Activated naive CD8-positive, alpha-beta T cell treated with anti-CD3 and anti-CD28 coated beads, Interleukin-2, amount 10 ng/mL, durations not matched to agents 7 days and 5 days (primary cell): ENCODE measurements around the gene SRGAP3. TPM values are rescaled to one million over a fixed set of nuclear protein-coding genes. Genes with fewer than 3 reads are reported as not detected.

Experiments used
- ATAC-seq: fragments of 150-1000 bp; cut with Tn5 transposase; one replicate; pipeline ENCODE4 v1.10.0; 2021; ENCODE audit warnings: low read depth, moderate library complexity
- POLR2A ChIA-PET: fragments of 350-600 bp; sonication (Branson Sonifier 250); formaldehyde crosslinking; loops from one replicate; lab custom pipeline; 2021; ENCODE audit warnings: antibody characterized with exemption; lab: Charles Lee
- DNase-seq: peaks from one replicate; pipeline ENCODE4 v3.0.0; 2021
- H3K27ac Mint-ChIP-seq: one replicate; pipeline ENCODE4 v1.8.0; 2022; ENCODE audit warnings: mild to moderate bottlenecking, mixed read lengths
- H3K27me3 Mint-ChIP-seq: one replicate; pipeline ENCODE4 v1.8.0; 2022; ENCODE audit warnings: mild to moderate bottlenecking, moderate library complexity, mixed read lengths
- H3K36me3 Mint-ChIP-seq: one replicate; pipeline ENCODE4 v1.8.0; 2021; ENCODE audit warnings: mild to moderate bottlenecking, mixed read lengths
- H3K4me1 Mint-ChIP-seq: one replicate; pipeline ENCODE4 v1.8.0; 2021; ENCODE audit warnings: mixed read lengths
- H3K4me3 Mint-ChIP-seq: one replicate; pipeline ENCODE4 v1.8.0; 2022; ENCODE audit warnings: mild to moderate bottlenecking, moderate library complexity, mixed read lengths
- H3K9me3 Mint-ChIP-seq: one replicate; pipeline ENCODE4 v1.8.0; 2021; ENCODE audit warnings: mixed read lengths
- total RNA-seq, 2 experiments: library from RNA; stranded (reverse); gene quantifications; one replicate each; pipeline ENCODE4 v1.2.3, GENCODE V29; 2021

The SRGAP3 gene
- total RNA-seq, 2 experiments from 2014 or later = 4.9 to 5.5 TPM

DNA sequence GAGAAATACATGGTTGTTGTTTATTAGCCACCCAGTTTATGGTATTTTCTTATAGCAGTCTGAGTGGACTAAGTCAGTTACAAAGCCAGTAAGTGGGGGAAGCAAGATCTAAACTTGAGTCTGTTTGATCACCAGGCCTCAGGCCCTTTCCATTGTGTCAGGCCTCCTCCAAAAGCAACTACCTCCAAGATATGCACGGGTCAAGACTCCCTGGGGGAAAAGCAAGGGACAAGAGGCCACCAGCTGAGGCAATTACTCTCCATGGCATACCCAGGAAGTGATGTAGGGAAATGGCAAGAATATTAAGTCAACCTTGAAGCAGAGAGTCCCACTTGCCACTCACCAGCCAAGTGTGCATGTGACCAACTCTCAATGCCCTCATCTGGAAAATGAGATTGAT is 28.6 kb upstream of the SRGAP3 start:
- Mint-ChIP-seq H3K27ac (no peak overlapping the region), H3K27me3 (peaks cover 2% of the 10 kb centered on the region), H3K4me1 (no peaks in the 10 kb centered on the region), H3K9me3 (peaks cover 6% of the 10 kb centered on the region), H3K4me3 (no peak overlapping the region), H3K36me3 (peaks cover 2% of the 10 kb centered on the region)
- POLR2A ChIA-PET = no interaction called here
- DNase-seq = no peak
- ATAC-seq = no peak

DNA sequence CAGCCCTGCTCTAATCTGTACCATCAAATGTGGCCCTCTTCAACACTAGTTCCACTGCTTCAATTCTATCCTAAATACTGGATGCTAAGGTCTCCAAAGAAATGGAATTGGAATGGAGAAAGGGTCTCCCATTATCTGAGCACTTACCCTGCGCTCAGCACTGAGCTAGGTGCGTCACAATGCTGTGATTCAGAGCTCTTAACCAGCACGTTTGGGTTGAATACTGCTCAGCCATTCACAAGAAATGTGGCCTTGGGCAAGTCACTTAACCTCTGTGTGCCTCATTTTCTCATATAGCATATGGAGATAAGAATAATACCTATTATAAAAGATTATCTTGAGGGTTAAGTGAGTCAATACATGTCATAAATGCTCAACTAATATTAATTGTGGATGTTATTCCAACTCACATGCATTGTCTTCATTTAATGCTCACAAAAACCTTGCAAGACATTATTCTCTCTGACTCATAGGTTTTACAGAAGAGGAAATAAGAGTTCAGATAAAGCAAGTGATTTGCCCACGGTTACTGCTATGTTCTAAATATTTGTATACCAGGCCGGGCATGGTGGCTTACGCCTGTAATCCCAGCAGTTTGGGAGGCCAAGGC is 27.4 kb upstream of the SRGAP3 start:
- POLR2A ChIA-PET = no interaction called here
- Mint-ChIP-seq H3K4me1 (no peaks in the 10 kb centered on the region), H3K27me3 (peaks cover 2% of the 10 kb centered on the region), H3K9me3 (peaks cover 6% of the 10 kb centered on the region), H3K4me3 (no peak overlapping the region), H3K36me3 (peaks cover 2% of the 10 kb centered on the region), H3K27ac (no peak overlapping the region)
- ATAC-seq (no peak), DNase-seq (no peak)

DNA sequence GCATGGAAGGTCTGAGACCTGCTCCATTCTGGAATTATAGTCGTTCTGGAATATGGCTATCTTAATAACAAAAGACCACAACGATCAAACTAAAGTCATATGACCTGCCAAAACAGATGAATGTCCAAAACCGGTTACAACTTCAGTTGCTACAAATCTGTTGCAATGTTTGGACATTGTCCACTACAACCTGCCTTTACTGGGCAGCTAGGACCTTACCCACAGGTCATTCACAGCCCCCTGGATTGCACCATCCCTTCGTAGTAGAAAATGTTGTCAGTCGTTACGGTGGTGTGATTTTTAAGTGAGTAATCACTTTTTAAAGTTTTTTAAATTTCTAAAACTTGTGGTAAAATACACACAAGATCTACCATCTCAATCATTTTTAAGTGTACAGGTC is 22.5 kb upstream of the SRGAP3 start:
- Mint-ChIP-seq H3K27ac (no peak overlapping the region), H3K27me3 (peaks cover 2% of the 10 kb centered on the region), H3K4me3 (no peak overlapping the region), H3K9me3 (peaks cover 6% of the 10 kb centered on the region), H3K36me3 (peaks cover 2% of the 10 kb centered on the region), H3K4me1 (peaks cover 1% of the 10 kb centered on the region)
- DNase-seq (no peak), ATAC-seq (no peak)
- POLR2A ChIA-PET = no interaction called here

DNA sequence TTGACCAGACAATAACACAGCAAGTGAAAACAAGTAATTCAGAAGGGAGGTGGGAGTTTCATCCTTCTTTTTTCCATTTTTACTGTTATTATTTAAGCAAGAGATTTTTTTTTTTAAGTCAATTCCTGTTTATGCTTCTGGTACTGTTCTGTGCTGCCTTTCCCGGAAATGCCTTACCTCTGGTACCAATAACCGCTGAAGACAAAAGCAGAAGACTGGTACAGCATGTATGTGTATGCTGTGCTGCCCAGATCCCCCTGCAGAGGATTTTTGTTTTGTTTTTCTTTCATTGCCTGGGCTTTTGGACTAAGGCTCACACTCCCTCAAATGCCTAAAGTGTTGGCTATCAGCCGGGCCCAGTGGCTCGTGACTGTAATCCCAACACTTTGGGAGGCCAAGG is 21.3 kb upstream of the SRGAP3 start:
- Mint-ChIP-seq H3K27ac (no peak overlapping the region), H3K36me3 (peaks cover 2% of the 10 kb centered on the region), H3K4me3 (no peak overlapping the region), H3K9me3 (peaks cover 6% of the 10 kb centered on the region), H3K27me3 (peaks cover 2% of the 10 kb centered on the region), H3K4me1 (peaks cover 1% of the 10 kb centered on the region)
- no peak for ATAC-seq
- DNase-seq = no peak
- POLR2A ChIA-PET = no interaction called here

DNA sequence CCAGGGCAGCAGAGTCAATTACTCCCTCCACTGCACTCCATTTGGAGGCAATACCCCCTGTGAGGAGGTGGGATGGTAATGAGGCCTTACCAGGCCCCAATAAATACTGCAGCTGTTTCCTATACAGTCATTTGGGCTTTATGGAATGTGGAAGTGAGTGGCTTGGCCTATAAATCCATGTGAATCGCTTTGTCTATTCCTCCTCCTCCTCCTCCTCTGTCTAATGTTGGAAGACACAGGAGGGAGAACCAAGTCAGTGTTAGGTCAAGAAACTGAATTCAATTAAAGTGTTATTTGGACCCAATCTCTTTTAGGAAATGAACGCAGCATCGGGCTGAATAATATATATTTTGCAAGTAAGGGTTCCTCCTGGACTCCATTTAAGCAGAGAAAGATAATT is 17.3 kb upstream of the SRGAP3 start:
- Mint-ChIP-seq H3K27ac (no peak overlapping the region), H3K4me1 (peaks cover 1% of the 10 kb centered on the region)

DNA sequence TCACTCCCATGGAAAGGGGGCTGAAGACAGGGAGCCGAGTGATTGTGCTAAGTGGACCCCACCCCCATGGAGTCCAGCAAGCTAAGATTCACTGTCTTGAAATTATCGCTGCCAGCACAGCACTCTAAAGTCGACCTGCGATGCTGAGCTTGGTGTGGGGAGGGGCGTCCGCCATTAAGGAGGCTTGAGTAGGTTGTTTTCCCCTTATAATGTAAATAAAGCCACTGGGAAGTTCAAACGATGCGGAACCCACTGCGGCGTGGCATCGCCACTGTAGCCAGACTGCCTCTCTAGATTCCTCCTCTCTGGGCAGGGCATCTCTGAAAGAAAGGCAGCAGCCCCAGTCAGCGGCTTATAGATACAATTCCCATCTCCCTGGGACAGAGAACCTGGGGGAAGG is 10.9 kb upstream of the SRGAP3 start:
- Mint-ChIP-seq H3K27ac (no peak overlapping the region), H3K4me3 (no peak overlapping the region), H3K9me3 (peaks cover 8% of the 10 kb centered on the region), H3K27me3 (peaks cover 28% of the 10 kb centered on the region), H3K4me1 (no peaks in the 10 kb centered on the region), H3K36me3 (no peaks in the 10 kb centered on the region)
- POLR2A ChIA-PET = no interaction called here
- DNase-seq (no peak), ATAC-seq (no peak)

More for the DNA sequence above, 17.3 kb upstream of the SRGAP3 start:
- peaks cover 2% of the 10 kb centered on the region for H3K9me3 Mint-ChIP-seq
- no peaks in the 10 kb centered on the region for H3K36me3 Mint-ChIP-seq
- no peak for ATAC-seq
- POLR2A ChIA-PET = no interaction called here
- no peak for DNase-seq
- H3K27me3 Mint-ChIP-seq = peaks cover 21% of the 10 kb centered on the region
- H3K4me3 Mint-ChIP-seq = no peak overlapping the region

DNA sequence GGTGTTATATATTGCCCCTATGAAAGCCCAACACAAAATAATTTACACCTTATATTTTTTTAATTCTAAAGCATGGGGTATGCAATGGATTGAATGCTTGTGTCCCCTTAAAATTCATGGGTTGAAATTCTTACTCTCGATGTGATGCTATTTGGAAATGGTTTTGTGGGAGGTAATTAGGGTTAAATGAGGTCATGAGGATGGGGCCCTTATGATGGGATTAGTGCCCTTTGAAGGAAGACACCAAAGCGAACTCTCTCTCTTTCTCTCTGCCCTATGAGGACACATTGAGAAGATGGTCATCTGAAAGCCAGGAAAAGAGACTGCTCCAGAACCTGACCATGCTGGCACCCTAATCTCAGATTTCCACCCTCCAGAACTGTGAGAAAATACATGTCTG is 7.6 kb upstream of the SRGAP3 start:
- H3K4me3 Mint-ChIP-seq = no peak overlapping the region
- H3K9me3 Mint-ChIP-seq = peaks cover 7% of the 10 kb centered on the region
- peaks cover 24% of the 10 kb centered on the region for H3K27me3 Mint-ChIP-seq
- DNase-seq = no peak
- ATAC-seq = no peak
- H3K4me1 Mint-ChIP-seq = no peaks in the 10 kb centered on the region
- POLR2A ChIA-PET = no interaction called here
- H3K27ac Mint-ChIP-seq = no peak overlapping the region
- H3K36me3 Mint-ChIP-seq = no peaks in the 10 kb centered on the region

DNA sequence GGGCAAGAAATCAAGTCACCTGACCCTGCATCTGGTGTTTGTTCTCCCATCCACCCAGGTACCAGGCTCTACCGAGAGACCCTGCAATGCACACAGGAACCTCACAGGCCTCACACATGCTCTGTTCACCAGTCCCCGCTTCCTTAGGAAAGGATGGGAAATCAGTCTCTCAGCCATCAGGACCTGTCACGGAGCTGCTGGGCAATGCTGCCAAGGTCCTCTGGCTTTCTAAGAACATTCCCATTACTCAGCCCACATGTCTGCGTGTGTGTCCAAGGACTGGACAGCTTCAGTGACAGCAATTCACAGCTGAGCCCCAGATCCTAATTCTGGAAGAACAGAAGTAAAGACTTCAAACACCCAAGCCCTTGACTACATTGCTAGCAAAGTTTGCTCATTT is 6.5 kb upstream of the SRGAP3 start:
- no peak overlapping the region for H3K27ac Mint-ChIP-seq
- H3K9me3 Mint-ChIP-seq = peaks cover 5% of the 10 kb centered on the region
- ATAC-seq = no peak
- no peaks in the 10 kb centered on the region for H3K4me1 Mint-ChIP-seq
- no peak overlapping the region for H3K4me3 Mint-ChIP-seq
- H3K27me3 Mint-ChIP-seq = peaks cover 19% of the 10 kb centered on the region
- H3K36me3 Mint-ChIP-seq = no peaks in the 10 kb centered on the region
- POLR2A ChIA-PET = no interaction called here
- no peak for DNase-seq

DNA sequence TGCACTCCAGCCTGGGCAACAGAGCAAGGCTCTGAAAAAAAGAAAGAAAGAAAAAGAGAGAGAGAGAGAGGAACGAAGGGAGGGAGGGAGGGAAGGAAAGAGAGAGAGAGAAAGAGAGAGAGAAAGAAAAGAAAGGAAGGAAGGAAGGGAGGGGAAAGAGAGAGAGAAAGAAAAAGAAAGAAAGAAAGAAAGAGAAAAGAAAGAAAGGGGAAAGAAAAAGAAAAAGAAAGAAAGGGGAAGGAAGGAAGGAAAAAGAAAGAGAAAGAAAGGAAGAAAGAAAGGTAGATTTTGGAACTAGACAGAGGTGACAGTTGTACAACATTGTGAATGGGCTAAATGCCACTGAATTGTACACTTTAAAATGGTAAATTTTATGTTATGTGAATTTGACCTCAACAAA is 5.3 kb upstream of the SRGAP3 start:
- no peak overlapping the region for H3K4me3 Mint-ChIP-seq
- peaks cover 6% of the 10 kb centered on the region for H3K4me1 Mint-ChIP-seq
- ATAC-seq (no peak), DNase-seq (no peak)
- POLR2A ChIA-PET = no interaction called here
- H3K27me3 Mint-ChIP-seq = peaks cover 19% of the 10 kb centered on the region
- H3K36me3 Mint-ChIP-seq = no peaks in the 10 kb centered on the region
- no peak overlapping the region for H3K27ac Mint-ChIP-seq
- H3K9me3 Mint-ChIP-seq = peaks cover 5% of the 10 kb centered on the region

DNA sequence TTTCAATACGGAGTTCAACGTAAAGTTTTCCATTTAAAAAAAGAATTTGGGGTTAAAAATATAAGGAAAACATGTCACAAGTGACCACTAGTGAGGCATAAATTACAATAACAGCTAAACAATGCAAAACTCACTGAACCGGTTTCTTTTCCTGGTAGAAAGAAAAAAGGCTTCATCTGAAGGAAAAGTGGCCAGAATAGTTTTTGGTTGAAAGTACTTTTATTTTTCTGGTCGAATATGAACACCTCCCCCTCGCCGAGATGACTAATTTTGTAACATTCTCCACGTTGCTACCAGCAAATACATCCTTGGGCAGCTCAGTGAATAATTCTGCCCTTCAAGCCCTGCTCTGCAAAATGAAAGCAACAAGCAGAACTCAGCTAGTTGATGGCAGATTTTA is 3.9 kb upstream of the SRGAP3 start:
- peaks cover 21% of the 10 kb centered on the region for H3K27me3 Mint-ChIP-seq
- H3K4me3 Mint-ChIP-seq = no peak overlapping the region
- no peak overlapping the region for H3K27ac Mint-ChIP-seq
- peaks cover 4% of the 10 kb centered on the region for H3K9me3 Mint-ChIP-seq
- ATAC-seq = no peak
- H3K36me3 Mint-ChIP-seq = no peaks in the 10 kb centered on the region
- POLR2A ChIA-PET = no interaction called here
- peaks cover 19% of the 10 kb centered on the region for H3K4me1 Mint-ChIP-seq
- DNase-seq = no peak

DNA sequence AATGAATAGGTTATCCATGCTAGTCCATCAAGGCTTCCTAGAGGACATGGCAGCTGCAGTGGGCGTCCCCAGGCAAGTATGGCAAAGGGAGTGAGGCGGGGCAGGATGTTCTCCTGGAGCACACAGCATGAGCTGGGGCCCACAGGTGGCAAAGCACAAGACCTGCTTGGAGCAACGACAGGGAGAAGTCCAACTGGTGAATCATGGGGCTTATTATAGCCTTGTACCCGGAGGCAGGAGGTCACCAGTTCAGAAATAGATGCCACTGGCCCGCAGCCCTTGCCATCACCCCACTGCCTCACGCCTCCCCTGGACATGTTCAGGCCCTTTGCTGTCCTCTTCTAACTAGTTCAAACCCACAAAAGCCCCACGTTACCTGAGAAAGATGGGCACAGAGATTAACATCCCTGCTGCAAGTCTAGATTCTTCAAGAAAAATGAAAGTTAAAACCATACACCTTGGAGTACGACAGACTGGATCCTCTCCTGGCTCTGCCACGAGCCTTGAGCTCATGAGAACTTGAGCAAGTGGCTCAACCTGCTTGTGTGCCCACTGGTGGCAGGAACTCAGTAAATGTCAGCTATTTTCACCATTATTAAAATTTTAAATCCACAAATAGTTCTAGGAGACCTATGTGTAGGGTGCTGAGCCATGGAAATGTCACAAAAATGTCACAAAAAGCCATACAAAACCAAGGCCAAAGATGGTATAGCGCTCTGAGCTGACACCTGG is 1.8 kb upstream of the SRGAP3 start:
- no peaks in the 10 kb centered on the region for H3K36me3 Mint-ChIP-seq
- POLR2A ChIA-PET = no interaction called here
- DNase-seq = no peak
- H3K4me1 Mint-ChIP-seq = peaks cover 22% of the 10 kb centered on the region
- H3K27ac Mint-ChIP-seq = no peak overlapping the region
- no peak for ATAC-seq
- peaks cover 23% of the 10 kb centered on the region for H3K27me3 Mint-ChIP-seq
- no peak overlapping the region for H3K4me3 Mint-ChIP-seq
- no peaks in the 10 kb centered on the region for H3K9me3 Mint-ChIP-seq

DNA sequence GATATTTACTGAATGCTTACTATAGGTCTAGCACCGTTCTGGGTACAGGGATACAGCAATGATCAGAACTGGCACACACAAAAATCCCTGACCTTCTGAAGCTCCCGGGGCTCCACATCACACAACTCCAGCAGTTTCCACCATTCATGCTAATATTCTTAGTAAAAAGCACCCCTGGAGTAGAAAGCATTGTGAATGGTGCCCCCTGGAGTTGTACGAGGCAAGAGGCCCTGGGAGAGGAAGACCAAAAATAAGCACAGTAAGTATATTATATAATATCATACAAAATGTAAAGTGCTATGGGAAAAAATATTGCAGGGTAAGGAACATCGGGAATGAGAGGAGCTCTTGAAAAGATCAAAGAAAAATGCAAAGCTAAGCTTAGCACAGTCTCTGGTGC is 790 bp upstream of the SRGAP3 start:
- Mint-ChIP-seq H3K4me3 (peak overlapping the region; percentile 90), H3K36me3 (peaks cover 2% of the 10 kb centered on the region), H3K9me3 (no peaks in the 10 kb centered on the region), H3K27me3 (peaks cover 20% of the 10 kb centered on the region), H3K27ac (peak overlapping the region; percentile 72), H3K4me1 (peaks cover 22% of the 10 kb centered on the region)
- DNase-seq = no peak
- POLR2A ChIA-PET = interaction anchor here (1.3 kb wide), 1 partner anchor 147 kb away, joined by 4 read pairs; the partner anchor contains the start of gene SETD5
- ATAC-seq = no peak

DNA sequence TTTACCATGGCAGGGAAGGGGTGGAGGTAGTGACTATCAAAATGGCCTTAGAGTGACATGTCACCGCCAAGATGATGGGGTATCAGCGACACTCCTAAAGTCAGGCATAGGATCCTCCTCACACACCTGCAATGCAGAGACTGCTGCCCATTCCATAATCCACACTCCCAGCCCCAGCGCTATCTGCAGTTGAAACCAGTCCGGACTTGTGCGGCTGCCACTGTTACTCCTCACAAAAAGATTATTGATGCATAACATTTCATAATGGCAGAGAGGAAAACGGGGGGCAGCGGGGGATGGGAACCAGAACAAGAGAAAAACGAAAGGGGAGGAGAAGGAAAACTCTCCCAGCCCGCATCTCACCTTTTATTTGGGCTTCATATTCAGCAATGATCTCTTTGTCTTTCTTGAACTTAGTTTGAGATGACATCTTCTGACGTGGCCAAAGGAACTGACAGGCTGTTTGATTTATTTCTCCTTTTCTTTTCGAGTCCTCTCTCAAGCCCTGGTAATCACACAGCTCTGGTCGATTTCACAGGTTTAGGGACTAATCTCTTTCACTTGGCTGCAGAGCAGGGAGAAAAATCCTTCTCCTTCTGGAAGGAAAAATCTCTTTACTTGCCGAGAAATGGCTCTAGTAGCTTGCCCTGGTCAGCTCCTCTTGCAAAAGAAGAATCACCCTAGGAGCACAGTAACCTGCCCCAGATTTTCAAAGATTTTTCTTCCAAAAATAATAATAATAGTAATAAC is 749 bp downstream of the SRGAP3 start:
- H3K36me3 Mint-ChIP-seq = peaks cover 2% of the 10 kb centered on the region
- DNase-seq (no peak), ATAC-seq (no peak)
- H3K4me1 Mint-ChIP-seq = peaks cover 22% of the 10 kb centered on the region
- H3K4me3 Mint-ChIP-seq = peak overlapping the region; percentile 90
- H3K27me3 Mint-ChIP-seq = peaks cover 11% of the 10 kb centered on the region
- POLR2A ChIA-PET = interaction anchor here (1.3 kb wide), 1 partner anchor 149 kb away, joined by 4 read pairs; the partner anchor contains the start of gene SETD5
- H3K9me3 Mint-ChIP-seq = no peaks in the 10 kb centered on the region
- H3K27ac Mint-ChIP-seq = peak overlapping the region; percentile 72
